Activated T-helper 1 cell treated with anti-CD3 and anti-CD28 coated beads, Interleukin-12 subunit alpha, Interleukin-12 subunit beta, Interleukin-2, Interleukin-4 antibody, amounts not matched to agents 30 ng/mL and 10 ng/mL and 1 ng/mL, durations not matched to agents 14 hours and 24 hours and 36 hours (primary cell): Measurements from ENCODE around the gene TNN. TPM values are rescaled to one million over a fixed set of nuclear protein-coding genes. Genes with fewer than 3 reads are reported as not detected.

Experiments used
- DNase-seq: peaks from one replicate; pipeline ENCODE4 v3.0.0; 2021; ENCODE audit warnings: low spot score
- H3K27ac Mint-ChIP-seq: one replicate; pipeline ENCODE4 v1.8.0; 2021; ENCODE audit warnings: mild to moderate bottlenecking, mixed read lengths
- H3K27me3 Mint-ChIP-seq: one replicate; pipeline ENCODE4 v1.8.0; 2022; ENCODE audit warnings: mild to moderate bottlenecking, moderate library complexity, mixed read lengths; ENCODE audit not compliant: insufficient read depth
- H3K36me3 Mint-ChIP-seq: one replicate; pipeline ENCODE4 v1.8.0; 2021; ENCODE audit warnings: low read depth, mixed read lengths
- H3K4me1 Mint-ChIP-seq: one replicate; pipeline ENCODE4 v1.8.0; 2021; ENCODE audit warnings: low read depth, mixed read lengths
- H3K4me3 Mint-ChIP-seq: one replicate; pipeline ENCODE4 v1.8.0; 2021; ENCODE audit warnings: mild to moderate bottlenecking, moderate library complexity, mixed read lengths
- H3K9me3 Mint-ChIP-seq: one replicate; pipeline ENCODE4 v1.8.0; 2021; ENCODE audit warnings: mixed read lengths
- intact Hi-C: fragments of 100-400 bp; cut with micrococcal nuclease; formaldehyde crosslinking; loops from one replicate; pipeline ENCODE4 v1.15.1; 2024
- total RNA-seq: library from RNA; stranded (reverse); gene quantifications from 2 replicates; pipeline ENCODE4 v1.2.3, GENCODE V29; 2022

Gene TNN
- total RNA-seq, 1 donor from 2014 or later: not detected

GRCh38 chr1:175128523-175128922, 60.9 kb downstream of the TNN start:
- Mint-ChIP-seq H3K27me3 (peaks cover 6% of the 10 kb centered on the region), H3K9me3 (no peaks in the 10 kb centered on the region), H3K36me3 (no peaks in the 10 kb centered on the region), H3K27ac (no peak overlapping the region), H3K4me1 (no peaks in the 10 kb centered on the region), H3K4me3 (no peak overlapping the region)
- DNase-seq: no peak
- intact Hi-C loops: no loop called here

DNA sequence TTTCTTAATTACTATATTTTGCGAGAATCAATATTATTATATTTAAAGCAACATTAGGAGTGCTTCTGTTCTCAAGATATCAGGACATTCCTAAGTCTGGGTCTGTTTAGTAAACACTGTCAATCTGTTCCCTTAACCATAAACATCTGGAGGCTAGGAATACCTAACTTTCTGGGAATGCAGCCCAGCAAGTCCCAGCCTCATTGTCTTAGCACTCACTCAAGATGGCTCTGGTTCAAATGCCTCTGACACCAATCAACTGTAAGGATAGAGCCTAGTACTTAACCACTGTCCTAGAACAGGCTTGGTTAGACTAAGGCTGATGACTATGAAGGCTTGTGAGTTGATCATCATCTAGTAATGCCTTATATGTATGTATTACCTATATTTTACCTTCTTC, 61.5 kb downstream of the TNN start:
- H3K36me3 Mint-ChIP-seq: no peaks in the 10 kb centered on the region
- intact Hi-C loops: no loop called here
- H3K4me1 Mint-ChIP-seq: no peaks in the 10 kb centered on the region
- no peaks in the 10 kb centered on the region for H3K9me3 Mint-ChIP-seq
- no peak overlapping the region for H3K27ac Mint-ChIP-seq
- peaks cover 8% of the 10 kb centered on the region for H3K27me3 Mint-ChIP-seq
- DNase-seq: no peak
- H3K4me3 Mint-ChIP-seq: no peak overlapping the region

GRCh38 chr1:175129644-175129996, 62.0 kb downstream of the TNN start:
- no peak for DNase-seq
- no peak overlapping the region for H3K4me3 Mint-ChIP-seq
- no peak overlapping the region for H3K27ac Mint-ChIP-seq
- H3K27me3 Mint-ChIP-seq: peaks cover 8% of the 10 kb centered on the region
- no peaks in the 10 kb centered on the region for H3K36me3 Mint-ChIP-seq
- H3K4me1 Mint-ChIP-seq: no peaks in the 10 kb centered on the region
- intact Hi-C loops: no loop called here
- no peaks in the 10 kb centered on the region for H3K9me3 Mint-ChIP-seq

DNA sequence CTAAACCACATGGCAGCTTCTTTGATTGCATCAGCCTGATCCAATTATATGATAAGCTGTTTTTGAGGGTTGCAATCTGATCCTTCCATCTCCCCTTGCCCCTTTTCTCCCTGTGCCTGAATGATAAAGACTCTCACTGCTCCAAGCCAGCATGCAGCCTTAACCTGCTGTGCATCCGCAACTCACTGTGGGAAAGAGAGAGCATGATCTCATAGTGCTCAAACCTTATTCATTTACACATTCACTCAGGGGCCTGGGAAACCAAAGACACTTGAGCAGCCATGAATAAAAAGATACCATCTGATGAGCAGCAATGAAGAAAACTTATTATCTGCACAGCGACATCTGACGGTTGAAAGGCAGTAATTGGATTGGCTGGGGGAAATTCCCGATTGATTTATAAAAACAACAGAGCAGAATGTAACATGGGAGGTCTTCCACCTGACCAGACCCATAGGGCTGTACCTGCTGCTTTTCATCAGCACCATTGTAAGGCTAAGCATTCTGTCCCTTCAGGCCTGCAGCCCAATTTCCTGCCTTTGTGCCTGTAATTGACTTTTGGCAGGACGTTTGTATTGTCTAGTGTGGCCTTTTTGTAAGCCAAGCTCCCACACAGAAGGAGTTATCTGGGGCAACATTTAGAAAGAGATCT, 62.5 kb downstream of the TNN start:
- intact Hi-C loops: no loop called here
- H3K27ac Mint-ChIP-seq: no peak overlapping the region
- DNase-seq: no peak
- H3K36me3 Mint-ChIP-seq: no peaks in the 10 kb centered on the region
- H3K4me3 Mint-ChIP-seq: no peak overlapping the region
- H3K27me3 Mint-ChIP-seq: peaks cover 7% of the 10 kb centered on the region
- H3K9me3 Mint-ChIP-seq: no peaks in the 10 kb centered on the region
- no peaks in the 10 kb centered on the region for H3K4me1 Mint-ChIP-seq

GRCh38 chr1:175130649-175131045, 63.0 kb downstream of the TNN start:
- peaks cover 6% of the 10 kb centered on the region for H3K27me3 Mint-ChIP-seq
- intact Hi-C loops: no loop called here
- H3K4me1 Mint-ChIP-seq: no peaks in the 10 kb centered on the region
- no peak overlapping the region for H3K27ac Mint-ChIP-seq
- no peak overlapping the region for H3K4me3 Mint-ChIP-seq
- no peaks in the 10 kb centered on the region for H3K9me3 Mint-ChIP-seq
- no peaks in the 10 kb centered on the region for H3K36me3 Mint-ChIP-seq
- DNase-seq: no peak

DNA sequence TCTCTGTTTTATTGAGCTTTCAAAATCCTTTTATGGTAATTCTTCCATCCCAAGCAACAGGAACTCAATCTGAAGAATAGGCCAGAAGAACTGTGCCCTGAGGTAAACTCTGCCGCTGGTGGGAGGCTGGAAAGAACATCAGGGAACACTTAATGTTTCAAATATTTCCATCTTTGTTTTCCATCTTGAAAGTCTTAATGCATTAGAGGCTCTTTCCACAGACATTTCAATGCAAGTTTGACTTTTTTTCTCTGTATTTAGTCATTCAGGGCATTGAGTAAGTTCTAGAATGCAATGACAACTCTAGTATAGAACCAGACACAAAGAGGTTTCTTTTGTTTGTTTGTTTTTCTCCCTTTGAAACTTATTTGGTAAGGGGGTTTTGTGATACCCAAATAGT, 63.5 kb downstream of the TNN start:
- no peak for DNase-seq
- H3K27ac Mint-ChIP-seq: no peak overlapping the region
- H3K36me3 Mint-ChIP-seq: no peaks in the 10 kb centered on the region
- no peaks in the 10 kb centered on the region for H3K4me1 Mint-ChIP-seq
- no peak overlapping the region for H3K4me3 Mint-ChIP-seq
- peaks cover 9% of the 10 kb centered on the region for H3K27me3 Mint-ChIP-seq
- intact Hi-C loops: no loop called here
- no peaks in the 10 kb centered on the region for H3K9me3 Mint-ChIP-seq

DNA sequence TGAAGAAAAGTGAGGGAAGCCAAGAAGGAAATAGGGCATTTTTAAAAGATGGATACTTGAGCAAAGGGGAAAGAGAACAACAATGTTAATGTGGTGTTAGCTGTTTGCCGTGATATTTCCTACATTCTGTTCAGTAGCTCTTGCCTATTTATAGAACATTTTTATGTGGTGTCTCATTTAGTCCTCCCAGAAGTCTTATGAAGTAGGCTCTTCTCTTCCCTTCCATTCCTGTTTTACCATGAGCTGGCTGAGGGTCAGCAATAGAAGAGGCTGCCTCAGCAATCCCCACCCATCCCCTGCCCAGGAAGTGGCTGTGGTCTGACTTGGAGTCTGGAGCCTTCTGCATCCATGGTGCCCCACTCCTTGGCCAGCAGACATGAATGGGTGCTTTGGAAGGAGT, 64.8 kb downstream of the TNN start:
- no peak overlapping the region for H3K27ac Mint-ChIP-seq
- peaks cover 13% of the 10 kb centered on the region for H3K27me3 Mint-ChIP-seq
- no peaks in the 10 kb centered on the region for H3K4me1 Mint-ChIP-seq
- no peak overlapping the region for H3K4me3 Mint-ChIP-seq
- no peaks in the 10 kb centered on the region for H3K9me3 Mint-ChIP-seq
- intact Hi-C loops: no loop called here
- no peak for DNase-seq
- no peaks in the 10 kb centered on the region for H3K36me3 Mint-ChIP-seq

GRCh38 chr1:175133673-175134435, 66.2 kb downstream of the TNN start:
- H3K4me3 Mint-ChIP-seq: no peak overlapping the region
- no peaks in the 10 kb centered on the region for H3K36me3 Mint-ChIP-seq
- H3K9me3 Mint-ChIP-seq: no peaks in the 10 kb centered on the region
- H3K27ac Mint-ChIP-seq: no peak overlapping the region
- H3K4me1 Mint-ChIP-seq: no peaks in the 10 kb centered on the region
- peaks cover 20% of the 10 kb centered on the region for H3K27me3 Mint-ChIP-seq
- intact Hi-C loops: no loop called here
- DNase-seq: no peak

- Mint-ChIP-seq H3K4me1 (no peaks in the 10 kb centered on the region), H3K4me3 (no peak overlapping the region), H3K9me3 (no peaks in the 10 kb centered on the region), H3K27me3 (peaks cover 20% of the 10 kb centered on the region), H3K27ac (no peak overlapping the region), H3K36me3 (no peaks in the 10 kb centered on the region)
- intact Hi-C loops: no loop called here
- no peak for DNase-seq
Measured at GRCh38 chr1:175134500-175134899, 66.9 kb downstream of the TNN start.

GRCh38 chr1:175136246-175136645, 68.6 kb downstream of the TNN start:
- no peaks in the 10 kb centered on the region for H3K9me3 Mint-ChIP-seq
- no peak for DNase-seq
- no peak overlapping the region for H3K27ac Mint-ChIP-seq
- no peaks in the 10 kb centered on the region for H3K36me3 Mint-ChIP-seq
- intact Hi-C loops: no loop called here
- H3K4me3 Mint-ChIP-seq: no peak overlapping the region
- H3K4me1 Mint-ChIP-seq: no peaks in the 10 kb centered on the region
- H3K27me3 Mint-ChIP-seq: peaks cover 26% of the 10 kb centered on the region

- Mint-ChIP-seq H3K36me3 (no peaks in the 10 kb centered on the region), H3K27ac (no peak overlapping the region), H3K9me3 (no peaks in the 10 kb centered on the region), H3K4me3 (no peak overlapping the region), H3K27me3 (peaks cover 24% of the 10 kb centered on the region), H3K4me1 (no peaks in the 10 kb centered on the region)
- intact Hi-C loops: no loop called here
- DNase-seq: no peak
Measured at GRCh38 chr1:175137369-175137768, 69.7 kb downstream of the TNN start.

- intact Hi-C loops: no loop called here
- no peak overlapping the region for H3K4me3 Mint-ChIP-seq
- no peaks in the 10 kb centered on the region for H3K36me3 Mint-ChIP-seq
- H3K9me3 Mint-ChIP-seq: no peaks in the 10 kb centered on the region
- peaks cover 28% of the 10 kb centered on the region for H3K27me3 Mint-ChIP-seq
- no peaks in the 10 kb centered on the region for H3K4me1 Mint-ChIP-seq
- DNase-seq: no peak
- no peak overlapping the region for H3K27ac Mint-ChIP-seq
Measured at GRCh38 chr1:175138579-175138978, 70.9 kb downstream of the TNN start.

- Mint-ChIP-seq H3K4me3 (no peak overlapping the region), H3K4me1 (no peaks in the 10 kb centered on the region), H3K27me3 (peaks cover 19% of the 10 kb centered on the region), H3K36me3 (no peaks in the 10 kb centered on the region), H3K27ac (no peak overlapping the region), H3K9me3 (no peaks in the 10 kb centered on the region)
- no peak for DNase-seq
- intact Hi-C loops: loop anchor here (1.0 kb wide), 1 partner anchor 117 kb away; no protein-coding TSS in a partner anchor
Measured at GRCh38 chr1:175145899-175146528, 78.4 kb downstream of the TNN start.
